ENCODE data around the gene EEF1E1. TPM values are rescaled to one million over a fixed set of nuclear protein-coding genes. Genes with fewer than 3 reads are reported as not detected.

The EEF1E1 gene
- total RNA-seq, result 15.9 TPM
- long read RNA-seq, transcript EEF1E1-201 (4 exons, 1,077 nt), result major isoform, 12 of 15 reads
- long read RNA-seq, partial matches to known transcripts, result 1 of 15 reads
- long read RNA-seq, other reads (novel, unspliced or antisense), result 0 of 15 reads

DNA sequence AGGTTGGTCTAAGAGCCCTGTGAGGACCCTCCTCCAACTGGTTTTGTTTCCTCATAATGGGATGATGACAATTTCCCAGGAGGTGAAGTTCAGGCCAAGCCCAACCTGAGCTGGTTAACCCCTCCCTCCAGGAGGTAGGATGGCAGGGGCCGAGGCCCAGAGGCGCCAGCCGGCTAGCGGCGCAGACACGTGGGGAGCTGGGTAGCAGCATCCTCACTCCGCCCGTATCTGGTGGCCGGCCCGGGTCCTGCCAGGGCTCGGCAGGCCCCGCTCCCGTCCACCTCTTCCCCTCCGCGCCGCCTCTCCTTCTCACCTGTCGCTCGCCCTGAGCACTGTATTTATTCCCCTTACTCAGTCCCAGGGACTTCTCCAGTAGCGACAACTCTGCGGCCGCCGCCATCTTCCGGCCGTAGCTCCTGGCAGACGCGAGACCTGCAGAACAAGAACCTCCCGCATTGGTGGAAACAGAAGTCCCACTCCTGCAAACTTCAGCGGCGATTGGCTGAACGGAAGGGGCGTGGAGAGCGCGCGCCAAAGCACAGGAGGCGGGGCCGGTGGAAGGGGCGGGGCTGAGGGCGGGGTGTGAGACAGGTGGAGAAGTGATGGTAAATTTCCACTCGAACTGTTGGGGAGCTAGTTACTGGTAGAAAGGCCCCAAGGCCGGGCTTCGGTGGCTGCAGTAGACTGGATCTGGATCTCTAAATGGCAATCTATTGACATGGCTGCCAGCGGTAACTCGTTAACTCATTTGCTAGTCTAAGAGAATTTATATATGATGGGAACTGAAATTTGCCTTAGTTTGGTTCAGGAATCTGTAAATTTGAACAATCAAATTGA lies at the start of gene EEF1E1:
Gene EEF1E1, minus strand, starts transcription at position 427 of the 837 bp plus-strand sequence. Its CDS starts 27 bp downstream, at position 400.
- intact Hi-C loops (cut with DNase I), result loop anchor here (5.0 kb wide), 1 partner anchor 35 kb away; no protein-coding TSS in a partner anchor
- DNase-seq (ENCODE audit: low spot score), result peak; percentile 97

DNA sequence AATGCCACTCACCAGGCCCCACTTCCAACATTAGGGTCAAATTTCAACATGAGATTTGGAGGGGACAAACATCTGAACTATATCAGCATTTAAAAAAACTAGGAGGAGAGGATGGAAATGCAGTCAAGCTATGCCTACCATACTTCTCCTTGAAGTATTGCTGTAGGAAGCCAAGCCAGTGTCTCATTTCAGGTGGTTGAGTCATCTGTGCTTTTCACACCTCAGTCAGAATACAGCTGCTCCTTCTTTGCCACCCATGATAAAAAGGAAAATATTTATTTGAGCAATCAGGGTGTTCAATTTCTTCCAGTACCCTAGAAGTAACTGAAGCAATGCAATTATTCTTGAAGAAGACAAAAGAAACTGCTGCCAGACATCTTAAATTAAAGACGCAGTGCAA lies 47.0 kb upstream of the EEF1E1 start:
- no peak for DNase-seq (ENCODE audit: low spot score)
- intact Hi-C loops (cut with DNase I), result no loop called here

DNA sequence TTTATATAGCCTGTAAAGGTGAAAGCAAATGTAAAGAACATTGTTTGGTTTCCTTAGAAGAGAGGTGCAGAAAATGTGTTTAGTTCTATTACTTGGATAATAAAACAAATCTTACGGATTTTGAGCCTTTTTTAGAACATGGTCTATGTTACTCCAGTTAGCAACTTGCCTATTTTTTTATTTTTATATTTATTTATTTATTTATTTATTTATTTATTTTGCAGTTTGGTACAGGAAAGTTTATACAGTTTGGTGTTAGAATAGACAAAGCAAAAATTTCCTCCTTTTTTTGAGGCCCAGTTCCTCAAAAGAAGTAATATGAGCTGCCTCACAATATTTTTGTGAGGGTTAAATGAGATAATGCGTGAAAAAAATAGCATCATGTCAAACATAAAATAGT lies 41.6 kb upstream of the EEF1E1 start:
- intact Hi-C loops (cut with DNase I), result no loop called here
- DNase-seq (ENCODE audit: low spot score), result no peak

DNA sequence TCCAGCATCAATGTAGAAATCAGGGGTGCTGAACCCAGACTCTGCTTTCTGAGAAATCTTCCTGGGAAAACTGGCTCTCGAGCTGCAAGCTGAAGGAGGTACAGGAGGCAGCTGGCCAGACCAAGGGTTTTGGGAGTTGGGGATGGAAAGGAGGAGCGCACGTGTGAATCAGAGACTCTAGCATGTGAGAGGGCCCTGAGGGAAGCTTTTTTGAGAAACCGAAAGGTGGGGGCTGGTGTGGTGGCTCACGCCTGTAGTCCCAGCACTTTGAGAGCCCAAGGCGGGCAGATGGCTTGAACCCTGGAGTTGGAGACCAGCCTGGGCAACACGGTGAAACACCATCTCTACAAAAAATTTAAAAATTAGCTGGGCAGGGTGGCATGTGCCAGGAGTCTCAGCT lies 37.1 kb upstream of the EEF1E1 start:
- intact Hi-C loops (cut with DNase I), result no loop called here
- DNase-seq (ENCODE audit: low spot score), result no peak

DNA sequence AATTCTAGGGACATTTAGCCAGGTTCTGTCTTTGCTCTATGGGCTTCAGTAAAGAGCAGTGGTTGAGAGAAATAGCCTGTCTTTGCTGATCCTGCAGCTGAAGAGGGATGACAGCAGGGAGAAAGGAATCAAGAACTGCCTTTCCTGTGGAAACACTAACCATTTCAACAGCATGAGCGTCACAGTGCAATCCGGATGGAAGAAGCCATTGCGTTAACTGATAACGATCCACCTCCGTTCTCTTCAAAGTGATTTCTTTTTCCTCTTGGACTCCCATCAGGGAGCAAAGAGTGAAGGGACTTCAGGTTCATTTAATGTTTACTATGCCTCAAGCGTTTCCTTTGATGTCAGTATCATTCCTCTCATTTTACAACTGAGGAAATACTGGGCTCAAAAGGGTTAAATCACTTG lies 35.2 kb upstream of the EEF1E1 start:
- DNase-seq (ENCODE audit: low spot score), result no peak
- intact Hi-C loops (cut with DNase I), result no loop called here

DNA sequence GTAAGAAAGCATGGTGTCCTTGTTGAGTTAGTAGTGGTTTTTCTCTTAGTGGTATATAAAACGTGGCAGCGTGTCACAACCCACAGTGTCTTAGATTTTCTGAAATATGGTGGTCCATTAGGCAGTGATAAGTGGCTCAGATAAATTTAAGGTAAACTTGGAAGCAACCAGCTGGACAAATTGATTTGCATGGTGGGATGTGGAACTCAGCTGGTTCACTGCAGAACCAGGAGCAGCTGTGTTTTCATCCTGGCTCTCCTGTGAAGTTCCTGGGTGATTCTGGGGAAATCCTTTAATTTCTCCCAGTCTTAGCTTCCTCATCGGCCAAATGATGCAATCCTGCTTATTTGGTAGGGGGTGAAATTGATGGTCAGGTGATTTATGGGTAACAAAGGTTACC lies 32.9 kb upstream of the EEF1E1 start:
- no peak for DNase-seq (ENCODE audit: low spot score)
- intact Hi-C loops (cut with DNase I), result no loop called here

DNA sequence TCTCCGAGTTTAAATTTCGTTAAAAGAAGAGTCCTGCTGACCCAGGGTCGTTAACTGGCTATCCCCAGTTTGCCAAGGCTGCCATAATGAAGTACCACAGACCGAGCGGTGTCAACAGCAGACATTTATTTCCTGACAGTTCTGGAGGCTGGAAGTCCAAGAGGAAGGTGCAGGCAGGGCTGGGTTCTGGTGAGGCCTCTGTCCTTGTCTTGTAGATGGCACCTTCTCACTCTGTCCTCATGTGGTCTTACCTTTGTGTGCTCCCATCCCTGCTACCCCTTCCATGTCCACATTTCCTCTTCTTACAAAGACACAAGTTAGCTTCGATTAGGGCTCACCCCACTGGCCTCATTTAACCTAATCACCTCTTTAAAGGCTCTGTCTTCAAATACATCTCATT lies 29.8 kb upstream of the EEF1E1 start:
- no peak for DNase-seq (ENCODE audit: low spot score)
- intact Hi-C loops (cut with DNase I), result loop anchor here (2.0 kb wide), 1 partner anchor 87 kb away; no protein-coding TSS in a partner anchor

DNA sequence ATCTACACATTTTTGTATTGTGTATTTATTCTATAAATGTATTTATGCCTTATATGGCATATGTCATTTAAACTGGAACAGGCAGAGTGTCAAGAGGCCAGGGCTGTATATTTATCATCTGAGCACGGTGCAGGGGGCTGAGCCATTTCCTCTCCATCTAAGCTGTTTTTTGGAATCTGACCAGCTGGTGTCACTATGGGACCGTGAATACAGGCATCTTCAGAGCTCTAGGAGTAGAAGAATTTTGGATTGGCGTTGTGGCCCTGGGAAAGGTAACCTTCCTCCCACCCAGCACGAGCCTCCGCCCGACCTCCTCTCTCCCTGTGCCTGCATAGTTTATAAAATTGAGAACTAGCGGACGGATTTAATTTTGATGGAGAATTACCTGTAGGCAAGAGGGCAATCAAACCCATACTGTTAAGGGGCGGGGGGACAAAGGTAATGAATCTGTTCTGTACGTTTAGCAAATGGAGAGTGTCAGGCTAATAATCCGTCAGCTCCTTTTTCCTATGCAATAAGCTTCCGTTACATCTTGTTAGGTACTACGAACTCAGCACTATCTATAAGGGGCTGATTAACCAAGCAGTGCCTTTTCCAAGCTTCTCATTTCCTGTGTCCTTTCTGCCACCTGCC lies 29.0 kb upstream of the EEF1E1 start:
- intact Hi-C loops (cut with DNase I), result no loop called here
- DNase-seq (ENCODE audit: low spot score), result no peak

DNA sequence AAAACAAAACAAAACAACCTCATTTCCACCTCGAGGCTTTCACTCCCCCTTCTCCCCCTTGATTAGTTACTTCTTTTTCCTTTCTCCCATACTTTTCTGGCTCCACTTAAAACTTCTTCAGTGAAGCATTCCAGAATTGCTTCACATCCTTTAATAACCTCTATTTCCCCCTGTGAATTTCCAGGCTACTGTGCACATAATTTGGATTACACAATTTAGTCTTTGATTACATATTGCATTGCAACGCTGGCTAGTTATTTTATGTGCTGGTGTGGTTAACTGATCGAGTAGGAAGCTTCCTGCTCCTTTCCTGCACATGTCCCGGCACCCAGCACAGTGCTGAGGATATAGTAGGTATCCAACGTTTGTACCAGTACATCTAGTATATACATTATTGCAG lies 28.1 kb upstream of the EEF1E1 start:
- intact Hi-C loops (cut with DNase I), result no loop called here
- DNase-seq (ENCODE audit: low spot score), result no peak

DNA sequence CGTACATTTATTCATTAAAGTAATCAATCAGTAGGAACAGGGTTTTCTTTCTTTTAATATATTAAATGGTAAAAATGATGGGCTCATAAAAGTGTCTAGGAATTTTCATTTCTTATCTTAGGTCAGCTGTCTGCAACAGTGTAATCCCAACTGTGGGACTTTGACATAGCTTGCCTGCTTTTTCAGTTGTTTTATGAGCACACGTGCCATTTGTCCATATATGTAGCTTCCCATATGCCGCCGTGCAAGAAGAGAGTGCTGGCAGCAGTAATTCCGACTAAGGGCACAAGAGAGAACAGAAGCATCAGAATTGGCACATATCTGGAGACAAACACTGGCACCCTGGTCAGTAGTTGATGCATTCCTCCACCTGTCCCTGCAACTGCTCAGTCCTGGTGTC lies 20.9 kb upstream of the EEF1E1 start:
- intact Hi-C loops (cut with DNase I), result no loop called here
- no peak for DNase-seq (ENCODE audit: low spot score)

DNA sequence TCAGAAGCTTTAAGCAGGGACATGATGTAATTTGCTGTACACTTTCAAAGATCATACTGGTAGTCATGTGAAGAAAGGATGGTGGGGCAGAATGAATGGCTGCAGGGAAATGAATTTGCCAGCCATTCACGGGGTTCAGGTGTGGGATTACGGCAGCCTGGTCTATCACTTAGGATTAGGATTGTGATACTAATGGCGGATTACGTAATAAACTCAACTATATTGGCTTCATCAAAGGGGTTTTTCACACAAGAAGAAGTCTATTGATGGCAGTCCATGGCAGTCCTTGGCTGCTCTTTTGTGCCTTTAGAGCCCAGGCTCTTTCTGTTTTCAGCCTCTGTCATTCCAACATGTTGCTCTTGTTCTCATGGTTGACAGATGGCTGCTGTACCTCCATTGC lies 12.6 kb upstream of the EEF1E1 start:
- DNase-seq (ENCODE audit: low spot score), result no peak
- intact Hi-C loops (cut with DNase I), result no loop called here

DNA sequence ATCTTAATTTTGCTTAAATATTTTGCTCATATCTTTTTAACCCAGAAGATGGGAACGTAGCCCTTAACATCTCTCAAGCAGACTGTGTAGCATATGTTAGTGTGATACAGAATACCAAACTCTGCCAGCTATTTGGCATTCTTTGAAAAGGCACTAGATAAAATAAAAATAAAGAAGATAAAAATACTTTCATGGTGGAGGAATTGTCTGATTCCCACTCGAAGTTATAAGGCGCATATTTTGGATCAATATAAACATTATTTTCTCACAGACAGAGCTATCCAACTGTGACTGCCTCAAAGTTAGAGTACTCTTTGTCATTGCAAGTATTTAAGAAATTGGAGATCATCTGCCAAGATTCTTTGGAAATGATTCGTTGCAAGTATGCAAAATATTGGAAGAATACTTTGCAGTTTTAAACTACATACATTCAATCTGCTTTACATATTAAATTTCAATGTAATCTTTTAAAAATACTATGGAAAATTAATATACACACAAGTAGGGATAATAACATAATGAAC lies 10.8 kb upstream of the EEF1E1 start:
- intact Hi-C loops (cut with DNase I), result no loop called here
- DNase-seq (ENCODE audit: low spot score), result no peak

DNA sequence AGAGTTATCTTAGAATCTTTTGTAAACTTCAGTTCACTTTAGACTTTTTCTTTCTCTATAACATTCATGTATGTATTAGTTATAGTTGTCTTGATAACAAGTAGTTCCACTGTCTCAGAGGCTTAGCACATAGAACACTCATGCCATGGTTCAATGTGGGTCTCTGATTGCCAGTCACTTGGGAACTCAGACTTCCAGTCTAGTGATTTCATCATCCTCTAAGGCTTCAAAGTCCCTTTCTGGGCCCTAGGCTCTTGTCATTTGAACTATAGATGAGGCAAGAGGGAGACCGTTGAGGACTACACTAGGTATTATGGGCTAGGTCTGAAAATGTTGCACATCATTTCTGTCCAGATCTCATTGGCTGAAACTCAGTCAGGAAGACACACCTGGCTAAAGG lies 8.4 kb upstream of the EEF1E1 start:
- intact Hi-C loops (cut with DNase I), result no loop called here
- DNase-seq (ENCODE audit: low spot score), result no peak

DNA sequence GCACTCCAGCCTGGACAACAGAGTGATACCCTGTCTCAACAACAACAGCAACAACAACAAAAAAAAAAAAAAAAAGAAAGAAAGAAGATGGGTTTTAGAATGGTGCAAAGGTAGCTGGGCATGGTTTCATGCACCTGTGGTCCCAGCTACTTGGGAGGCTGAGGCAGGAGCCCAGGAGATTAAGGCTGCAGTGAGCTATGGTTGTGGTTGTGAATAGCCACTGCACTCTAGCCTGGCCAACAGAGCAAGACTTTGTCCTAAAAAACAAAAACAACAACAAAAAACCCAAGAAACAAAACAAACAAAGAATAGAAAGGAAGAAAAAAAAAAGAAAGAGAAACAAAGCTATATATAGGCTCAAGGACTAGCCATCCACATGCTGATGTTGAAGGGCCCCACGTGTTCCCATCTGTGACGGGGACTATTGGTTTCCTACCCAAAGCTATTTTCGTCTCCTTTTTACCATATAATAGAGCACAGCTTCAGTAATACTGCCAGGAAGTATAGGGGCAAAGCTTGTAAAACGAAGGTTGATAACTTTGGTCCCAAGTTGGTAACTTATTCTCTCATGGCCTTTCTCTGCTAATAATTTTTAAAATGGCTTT lies 7.9 kb upstream of the EEF1E1 start:
- no peak for DNase-seq (ENCODE audit: low spot score)
- intact Hi-C loops (cut with DNase I), result no loop called here

DNA sequence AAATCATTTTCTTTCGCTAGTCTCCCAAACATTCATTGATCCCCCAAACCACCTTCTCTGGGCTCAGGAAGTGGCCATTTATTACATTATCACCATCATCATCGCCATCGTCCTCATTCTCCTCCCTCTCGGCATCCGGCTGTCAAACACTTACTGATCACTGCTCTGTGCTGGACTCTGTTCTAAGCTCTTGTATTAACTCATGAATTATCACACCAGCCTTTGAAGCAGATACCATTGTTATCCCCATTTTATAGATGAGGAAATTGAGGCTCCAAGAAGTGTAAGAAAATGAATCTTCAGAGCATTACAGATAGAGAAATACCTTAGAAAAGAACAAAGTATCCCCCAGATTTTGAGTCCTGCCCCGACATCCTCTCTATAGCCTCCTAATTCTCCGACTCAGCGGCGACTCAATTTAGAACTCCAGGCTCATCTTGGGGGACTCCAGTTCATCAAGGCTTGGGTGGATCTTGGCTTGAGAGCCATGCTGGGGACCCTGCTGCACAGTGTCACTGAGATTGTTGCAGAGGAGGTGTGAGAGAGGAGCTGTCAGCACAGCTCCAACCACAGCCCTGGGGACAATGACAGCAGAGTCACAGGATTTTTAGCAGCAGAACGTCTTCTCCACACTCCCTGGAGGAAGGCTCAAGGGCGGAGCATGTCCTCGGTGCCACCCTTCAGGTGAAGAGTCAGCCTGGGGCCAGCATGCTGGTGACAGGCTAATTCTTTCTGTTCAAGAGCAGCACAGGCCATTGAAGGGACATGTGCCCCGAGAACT lies 6.6 kb upstream of the EEF1E1 start:
- intact Hi-C loops (cut with DNase I), result no loop called here
- no peak for DNase-seq (ENCODE audit: low spot score)

DNA sequence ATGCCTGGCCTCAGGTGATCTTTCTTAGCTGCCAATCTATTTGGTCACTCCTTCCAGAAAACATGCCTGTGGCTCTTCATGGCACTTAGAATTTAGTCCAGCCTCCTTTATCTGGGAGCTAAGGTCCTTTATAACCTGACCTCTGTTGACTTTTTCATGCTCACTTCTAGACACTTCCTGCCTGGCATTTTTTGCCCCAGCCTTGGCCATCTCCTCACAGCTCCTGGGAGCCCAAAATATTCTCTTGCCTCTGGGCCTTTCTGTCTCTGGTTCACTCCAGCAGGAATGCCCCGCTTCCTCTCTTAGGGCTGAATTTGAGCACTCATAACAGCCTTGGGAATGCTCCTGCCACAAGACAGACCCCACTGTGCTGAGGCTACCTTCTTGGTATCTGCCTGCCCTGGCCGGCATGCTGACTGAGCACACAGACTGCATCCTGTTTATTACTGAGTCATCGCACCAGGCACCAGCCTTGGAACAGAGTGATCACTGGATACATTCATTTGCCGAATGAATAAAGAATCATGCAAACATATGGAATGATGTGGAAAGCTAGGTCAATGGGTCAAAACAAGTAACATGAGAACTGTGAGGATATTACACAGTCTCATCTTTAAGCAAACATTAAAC lies 5.8 kb upstream of the EEF1E1 start:
- intact Hi-C loops (cut with DNase I), result no loop called here
- DNase-seq (ENCODE audit: low spot score), result no peak

DNA sequence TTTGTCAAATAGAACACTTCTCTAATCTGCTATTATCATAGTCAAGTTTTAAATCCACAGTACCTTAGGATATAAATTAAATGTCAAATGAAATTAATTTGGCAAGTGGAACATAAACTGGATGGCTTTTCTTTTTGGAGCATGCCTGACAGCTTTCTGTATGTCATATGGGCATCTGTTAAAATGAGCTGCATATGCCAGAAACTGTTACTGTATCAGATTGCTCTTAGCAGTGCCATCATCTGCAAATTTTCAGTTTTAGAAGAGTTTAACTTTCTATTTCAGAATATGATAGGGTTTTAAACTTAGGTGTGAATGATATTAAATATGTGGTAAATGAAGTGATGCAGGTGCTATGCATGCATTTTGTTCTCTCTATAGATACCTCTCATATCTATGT lies 3.4 kb upstream of the EEF1E1 start:
- DNase-seq (ENCODE audit: low spot score), result no peak
- intact Hi-C loops (cut with DNase I), result no loop called here

DNA sequence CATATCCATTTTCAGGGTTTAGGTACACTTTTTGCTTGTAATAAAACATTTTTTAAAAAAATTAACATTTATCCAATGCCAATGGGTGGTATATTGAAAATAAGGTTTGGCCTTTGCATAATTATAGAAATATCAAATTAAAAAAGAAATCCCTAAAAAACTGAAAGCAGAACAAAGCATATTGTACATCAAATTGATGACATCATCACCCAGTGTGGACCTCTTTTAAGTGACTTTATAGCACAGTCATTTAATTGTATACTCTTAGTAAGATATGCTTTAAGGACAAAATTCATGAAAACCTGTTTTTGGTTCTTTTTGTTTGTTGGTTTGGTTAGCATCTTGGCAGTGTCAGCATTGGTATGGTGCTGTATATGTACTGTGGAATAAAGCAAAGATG lies 1.4 kb upstream of the EEF1E1 start:
- DNase-seq (ENCODE audit: low spot score), result no peak
- intact Hi-C loops (cut with DNase I), result loop anchor here (5.0 kb wide), 1 partner anchor 36 kb away; no protein-coding TSS in a partner anchor

Measured in cardiac septum (tissue), 1 donor.